Immature natural killer cell (primary cell): ENCODE results near the gene EPOP. TPM values are rescaled to one million over a fixed set of nuclear protein-coding genes. Genes with fewer than 3 reads are reported as not detected.

Experiments used
- DNase-seq, 3 donors: peaks; one replicate each; pipeline ENCODE4 v3.0.0; 2022; ENCODE audit warnings: mixed read lengths in 1 of 3
- H3K27ac Mint-ChIP-seq, 6 donors: one replicate each; pipeline ENCODE4 v1.8.0; 2020; ENCODE audit warnings: mixed read lengths in 6 of 6, mild to moderate bottlenecking in 5 of 6, inconsistent platforms in 4 of 6, moderate library complexity in 3 of 6
- H3K27me3 Mint-ChIP-seq, 3 donors: one replicate each; pipeline ENCODE4 v1.8.0; 2020 to 2021; ENCODE audit warnings: low read depth in 3 of 3, mild to moderate bottlenecking in 3 of 3, mixed read lengths in 3 of 3, moderate library complexity in 3 of 3, inconsistent platforms in 1 of 3
- H3K36me3 Mint-ChIP-seq, 3 donors: one replicate each; pipeline ENCODE4 v1.8.0; 2020; ENCODE audit warnings: mixed read lengths in 3 of 3, inconsistent platforms in 2 of 3, mild to moderate bottlenecking in 2 of 3
- H3K4me1 Mint-ChIP-seq, 2 donors: one replicate each; pipeline ENCODE4 v1.8.0; 2020; ENCODE audit warnings: inconsistent platforms in 2 of 2, mild to moderate bottlenecking in 2 of 2, mixed read lengths in 2 of 2, moderate library complexity in 1 of 2
- H3K4me3 Mint-ChIP-seq, 5 donors: one replicate each; pipeline ENCODE4 v1.8.0; 2020; ENCODE audit warnings: mild to moderate bottlenecking in 5 of 5, mixed read lengths in 5 of 5, inconsistent platforms in 3 of 5, moderate library complexity in 3 of 5
- H3K9me3 Mint-ChIP-seq, 6 donors: one replicate each; pipeline ENCODE4 v1.8.0; 2020; ENCODE audit warnings: mild to moderate bottlenecking in 6 of 6, mixed read lengths in 6 of 6, inconsistent platforms in 4 of 6, moderate library complexity in 3 of 6
- polyA plus RNA-seq, 3 donors: library from polyadenylated mRNA; unstranded; fragments of 300-500 nt; fragmentation: Illumina TruSeq; gene quantifications; one replicate each; pipeline ENCODE4 v1.2.3, GENCODE V29; 2021

The EPOP gene
- polyA plus RNA-seq, 3 donors from 2014 or later, result not detected

DNA sequence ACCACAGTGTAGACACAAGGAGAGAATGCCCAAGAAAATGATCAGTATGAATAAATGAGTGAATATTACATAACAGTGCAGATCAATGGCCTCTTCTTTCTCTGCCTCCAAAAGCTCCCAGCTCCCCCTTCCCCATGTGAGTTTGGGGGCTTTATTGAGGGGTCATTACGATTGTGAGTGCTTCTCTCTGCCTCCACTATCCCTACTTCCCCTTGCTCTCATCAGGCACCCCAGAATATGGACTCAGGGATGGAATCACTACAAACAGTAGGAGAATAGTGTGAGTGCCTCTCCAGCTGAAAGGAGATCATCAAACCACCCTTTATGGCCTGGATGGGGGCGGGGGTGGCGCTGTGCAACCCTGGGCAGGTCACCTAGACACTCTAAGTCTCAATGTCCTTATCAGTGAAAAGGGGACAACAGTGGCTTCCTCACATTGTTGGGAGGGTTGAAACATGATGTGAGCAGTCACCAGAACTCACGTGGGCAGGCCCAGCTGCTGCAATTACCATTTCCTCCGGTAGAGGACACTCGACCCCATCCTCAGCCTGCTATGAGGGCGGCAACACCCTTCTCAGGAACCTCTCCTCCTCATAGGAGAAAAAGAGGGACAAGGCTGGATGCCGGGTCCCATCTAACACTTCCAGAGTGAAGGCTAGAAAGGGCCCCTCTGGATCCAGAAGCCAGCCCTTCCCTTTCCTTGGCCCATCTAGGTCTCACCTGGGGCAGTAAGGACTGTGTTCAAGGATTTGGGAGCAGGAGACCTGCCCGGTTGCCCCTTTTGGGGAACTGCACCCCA lies 2.1 kb upstream of the EPOP start:
- peaks cover 22 to 24% of the 10 kb centered on the region in 2 donors for H3K4me1 Mint-ChIP-seq
- peak overlapping the region in 1 of 5 donors; percentile 36 for H3K4me3 Mint-ChIP-seq
- H3K36me3 Mint-ChIP-seq, result no peaks in the 10 kb centered on the region
- peak; percentile 71 to 76 (median 73) for DNase-seq
- H3K9me3 Mint-ChIP-seq, result no peaks in the 10 kb centered on the region
- peaks cover 3 to 9% (median 7%) of the 10 kb centered on the region in 3 donors for H3K27me3 Mint-ChIP-seq
- peak overlapping the region in 2 of 6 donors; percentile 31 to 49 for H3K27ac Mint-ChIP-seq

GRCh38 chr17:38674014-38674748 lies 576 bp downstream of the EPOP start:
- no peak overlapping the region for H3K4me3 Mint-ChIP-seq
- H3K27me3 Mint-ChIP-seq, result peaks cover 5 to 23% (median 18%) of the 10 kb centered on the region in 3 donors
- DNase-seq, result peak in 2 of 3 donors; percentile 23 to 24
- H3K27ac Mint-ChIP-seq, result no peak overlapping the region
- H3K4me1 Mint-ChIP-seq, result peaks cover 22 to 24% of the 10 kb centered on the region in 2 donors
- H3K36me3 Mint-ChIP-seq, result no peaks in the 10 kb centered on the region
- H3K9me3 Mint-ChIP-seq, result no peaks in the 10 kb centered on the region

- Mint-ChIP-seq H3K4me1 (peaks cover 22 to 24% of the 10 kb centered on the region in 2 donors), H3K4me3 (no peak overlapping the region), H3K27me3 (peaks cover 5 to 23% (median 22%) of the 10 kb centered on the region in 3 donors), H3K36me3 (no peaks in the 10 kb centered on the region), H3K9me3 (no peaks in the 10 kb centered on the region), H3K27ac (no peak overlapping the region)
- no peak for DNase-seq
Measured at GRCh38 chr17:38673707-38674013, 1.1 kb downstream of the EPOP start.

- Mint-ChIP-seq H3K27me3 (peaks cover 7 to 26% (median 20%) of the 10 kb centered on the region in 3 donors), H3K4me3 (peak overlapping the region; percentile 29 to 68 (median 51)), H3K9me3 (no peaks in the 10 kb centered on the region), H3K27ac (no peak overlapping the region), H3K36me3 (no peaks in the 10 kb centered on the region), H3K4me1 (peaks cover 22 to 24% of the 10 kb centered on the region in 2 donors)
- DNase-seq, result no peak
Measured at GRCh38 chr17:38672788-38673706, 1.7 kb downstream of the EPOP start.

DNA sequence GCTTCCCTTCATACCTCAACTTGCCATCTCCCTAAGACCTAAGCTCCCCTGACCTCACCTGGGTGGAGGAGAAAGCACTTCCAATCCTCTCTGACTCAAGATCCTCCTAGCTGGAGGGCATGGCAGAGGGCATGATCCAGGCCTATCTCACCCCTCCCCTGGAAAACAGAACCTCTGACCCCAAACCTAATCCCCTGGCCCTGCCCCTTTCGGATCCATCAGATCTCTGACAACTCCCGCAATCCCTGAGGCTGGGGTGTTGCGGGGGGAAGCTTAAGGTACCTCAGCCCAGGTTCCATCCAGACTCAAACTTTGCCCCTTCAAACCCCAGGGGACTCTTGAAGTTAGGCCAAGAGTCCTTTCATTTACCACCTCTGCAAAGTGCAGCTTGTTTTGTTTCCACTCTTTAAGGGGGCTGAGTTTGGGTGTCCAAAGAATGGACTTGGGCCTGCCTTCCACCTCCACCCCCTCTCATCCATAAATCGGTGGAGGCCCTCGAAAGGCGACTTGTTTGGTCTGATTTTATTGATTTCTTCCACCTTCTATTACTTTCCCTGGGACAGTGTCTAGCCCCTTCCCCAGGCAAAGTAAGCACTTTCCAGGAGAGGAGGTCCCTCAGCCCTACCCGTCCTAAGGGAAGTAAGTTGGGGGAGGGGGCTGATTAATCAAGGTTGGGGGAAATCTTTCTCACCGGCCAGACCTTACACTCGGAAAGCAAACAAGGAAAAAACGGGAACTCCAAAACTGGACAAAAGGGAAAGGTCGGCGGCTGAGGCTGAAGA lies 2.6 kb downstream of the EPOP start:
- no peak for DNase-seq
- peak overlapping the region in 4 of 5 donors; percentile 1 to 44 (median 32) for H3K4me3 Mint-ChIP-seq
- H3K4me1 Mint-ChIP-seq, result peaks cover 22% of the 10 kb centered on the region in 2 donors
- H3K36me3 Mint-ChIP-seq, result no peaks in the 10 kb centered on the region
- H3K27ac Mint-ChIP-seq, result no peak overlapping the region
- no peaks in the 10 kb centered on the region for H3K9me3 Mint-ChIP-seq
- peaks cover 7 to 29% (median 27%) of the 10 kb centered on the region in 3 donors for H3K27me3 Mint-ChIP-seq

GRCh38 chr17:38669520-38669919 lies 5.2 kb downstream of the EPOP start:
- no peak overlapping the region for H3K27ac Mint-ChIP-seq
- no peak overlapping the region for H3K4me3 Mint-ChIP-seq
- no peaks in the 10 kb centered on the region for H3K36me3 Mint-ChIP-seq
- no peak for DNase-seq
- peaks cover 8 to 29% (median 27%) of the 10 kb centered on the region in 3 donors for H3K27me3 Mint-ChIP-seq
- H3K4me1 Mint-ChIP-seq, result peaks cover 0 to 2% of the 10 kb centered on the region in 2 donors
- no peaks in the 10 kb centered on the region for H3K9me3 Mint-ChIP-seq

DNA sequence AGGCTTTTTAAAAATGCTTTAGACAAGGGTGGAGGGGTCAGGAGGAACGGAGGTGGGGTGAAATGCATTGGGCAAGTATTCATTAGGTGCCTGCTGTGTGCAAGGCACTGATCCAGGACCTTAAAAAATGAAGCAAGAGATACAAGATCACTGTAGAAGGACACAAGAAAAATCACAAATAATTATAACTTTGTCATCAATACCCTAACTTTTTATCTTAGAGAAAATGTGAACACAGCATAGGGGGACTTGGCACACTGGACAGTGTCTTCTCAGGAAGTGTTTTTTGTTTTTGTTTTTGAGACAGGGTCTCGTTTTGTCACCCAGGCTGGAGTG lies 7.0 kb downstream of the EPOP start:
- peaks cover 9 to 32% (median 29%) of the 10 kb centered on the region in 3 donors for H3K27me3 Mint-ChIP-seq
- peaks cover 0 to 2% of the 10 kb centered on the region in 2 donors for H3K4me1 Mint-ChIP-seq
- DNase-seq, result no peak
- H3K9me3 Mint-ChIP-seq, result no peaks in the 10 kb centered on the region
- H3K4me3 Mint-ChIP-seq, result no peak overlapping the region
- H3K27ac Mint-ChIP-seq, result no peak overlapping the region
- no peaks in the 10 kb centered on the region for H3K36me3 Mint-ChIP-seq

DNA sequence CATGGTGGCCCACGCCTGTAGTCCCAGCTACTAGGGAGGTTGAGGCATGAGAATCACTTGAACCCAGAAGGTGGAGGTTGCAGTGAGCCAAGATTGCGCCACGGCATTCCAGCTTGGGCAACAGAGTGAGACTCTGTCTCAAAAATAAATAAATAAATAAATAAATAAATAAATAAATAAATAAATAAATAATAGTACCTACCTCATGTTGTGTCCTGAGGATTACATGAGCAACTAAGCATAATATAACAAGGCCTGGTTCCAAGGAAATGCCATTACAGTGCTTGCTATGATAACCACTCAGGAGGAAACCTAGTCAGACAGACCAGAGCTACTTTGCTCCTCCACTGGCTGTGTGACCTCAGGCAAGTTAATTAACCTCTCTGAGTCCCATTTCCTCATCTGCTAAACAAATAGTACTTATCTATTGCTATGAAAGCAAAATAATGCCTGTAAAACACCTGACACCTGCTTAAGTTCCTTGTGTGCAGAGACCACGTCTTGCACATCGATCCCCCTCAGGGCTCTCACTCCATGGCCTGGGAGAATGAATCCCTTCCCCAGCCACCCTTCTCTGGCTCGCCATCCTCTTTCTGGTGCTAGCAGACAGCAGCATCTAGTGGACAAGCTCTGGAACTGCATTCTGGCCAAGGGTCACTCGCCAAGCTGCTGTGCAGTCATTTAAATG lies 7.5 kb downstream of the EPOP start:
- Mint-ChIP-seq H3K36me3 (no peaks in the 10 kb centered on the region), H3K27ac (no peak overlapping the region), H3K4me3 (no peak overlapping the region), H3K4me1 (no peaks in the 10 kb centered on the region), H3K27me3 (peaks cover 9 to 34% (median 27%) of the 10 kb centered on the region in 3 donors), H3K9me3 (peaks cover 0 to 1% (median 0%) of the 10 kb centered on the region in 6 donors)
- peak; percentile 51 to 60 (median 52) for DNase-seq

DNA sequence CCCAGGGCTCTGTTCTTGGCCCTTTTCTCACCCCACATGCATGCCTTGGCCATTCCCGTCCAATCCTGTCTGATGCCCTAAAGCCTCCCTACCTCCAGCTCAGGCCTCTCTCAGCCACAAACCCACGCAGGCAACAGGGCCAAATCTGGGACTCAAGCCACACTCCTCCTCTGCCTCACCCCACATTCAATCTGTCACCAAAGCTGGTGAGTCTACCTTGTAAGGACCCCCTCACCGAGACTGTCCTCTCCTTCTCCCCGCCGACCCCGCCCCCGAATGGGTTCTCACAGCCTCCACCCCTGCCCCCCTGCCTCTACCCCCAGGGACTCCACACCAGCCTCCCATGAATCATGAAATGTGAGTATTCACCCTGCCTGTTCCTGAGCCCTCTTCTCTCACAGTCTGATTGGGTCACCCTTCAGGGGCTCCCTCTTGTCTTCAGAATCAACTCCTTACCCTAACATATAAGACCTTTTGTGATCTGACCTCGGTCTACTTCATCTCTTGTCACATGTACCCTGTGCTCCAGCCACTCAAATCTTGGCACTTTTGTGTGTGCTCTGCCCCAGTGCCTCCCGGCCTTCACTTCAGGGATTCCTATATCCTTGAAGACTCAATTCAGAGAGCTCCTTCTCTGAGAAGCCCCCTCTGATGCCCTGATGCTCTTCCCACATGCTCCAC lies 10.7 kb downstream of the EPOP start:
- peaks cover 4 to 18% (median 17%) of the 10 kb centered on the region in 3 donors for H3K27me3 Mint-ChIP-seq
- no peak for DNase-seq
- no peak overlapping the region for H3K27ac Mint-ChIP-seq
- peaks cover 0 to 2% (median 0%) of the 10 kb centered on the region in 6 donors for H3K9me3 Mint-ChIP-seq
- no peak overlapping the region for H3K4me3 Mint-ChIP-seq
- no peaks in the 10 kb centered on the region for H3K4me1 Mint-ChIP-seq
- no peaks in the 10 kb centered on the region for H3K36me3 Mint-ChIP-seq

DNA sequence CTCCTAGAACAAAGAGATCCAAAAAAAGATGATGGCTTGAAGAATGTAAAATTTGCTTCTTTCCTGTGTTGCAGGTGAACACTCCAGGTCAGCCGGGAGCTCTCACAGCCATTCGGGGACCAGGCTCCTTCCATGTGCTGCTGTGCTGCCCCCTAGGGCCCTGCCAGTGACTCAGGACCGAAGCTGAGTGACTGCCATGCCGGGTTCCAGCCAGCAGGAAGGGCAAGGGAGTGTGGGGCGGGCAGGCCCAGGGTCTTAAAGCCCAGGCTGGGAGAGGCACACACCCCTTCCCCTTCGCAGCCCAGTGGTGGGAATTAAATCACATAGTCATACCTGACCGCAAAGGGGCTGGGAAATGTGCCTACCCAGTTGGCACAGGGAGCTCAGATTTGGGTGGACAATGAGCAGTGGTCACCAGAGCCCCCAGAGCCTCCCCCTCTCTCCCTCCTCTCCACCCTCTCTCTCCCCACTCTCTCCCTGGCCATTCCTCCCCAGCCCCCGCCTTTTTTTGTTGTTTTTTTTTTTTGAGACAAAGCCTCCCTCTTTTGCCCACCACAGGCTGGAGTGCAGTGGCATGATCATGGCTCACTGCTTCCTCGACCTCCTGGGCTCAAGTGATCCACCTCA lies 11.5 kb downstream of the EPOP start:
- Mint-ChIP-seq H3K9me3 (peaks cover 0 to 2% (median 0%) of the 10 kb centered on the region in 6 donors), H3K27ac (no peak overlapping the region), H3K4me1 (peaks cover 0 to 2% of the 10 kb centered on the region in 2 donors), H3K36me3 (no peaks in the 10 kb centered on the region), H3K27me3 (peaks cover 2 to 18% (median 15%) of the 10 kb centered on the region in 3 donors), H3K4me3 (no peak overlapping the region)
- DNase-seq, result peak in 1 of 3 donors; percentile 9

- Mint-ChIP-seq H3K27me3 (peaks cover 2 to 15% (median 12%) of the 10 kb centered on the region in 3 donors), H3K4me3 (no peak overlapping the region), H3K4me1 (peaks cover 0 to 2% of the 10 kb centered on the region in 2 donors), H3K36me3 (no peaks in the 10 kb centered on the region), H3K9me3 (peaks cover 0 to 3% (median 0%) of the 10 kb centered on the region in 6 donors), H3K27ac (no peak overlapping the region)
- no peak for DNase-seq
Measured at GRCh38 chr17:38660097-38661025, 14.4 kb downstream of the EPOP start.
